Hematopoietic multipotent progenitor cell treated with erythropoietin and hydrocortisone succinate and interleukin-3 and kit ligand, for 17 days (in vitro differentiated cells): ENCODE data around the gene SLC24A3.

Experiments
- DNase-seq: peaks from one replicate; pipeline ENCODE4 v3.0.0-alpha.2; 2015; ENCODE audit warnings: low spot score

Gene SLC24A3

GRCh38 chr20:19341348-19342053 lies 129.1 kb downstream of the SLC24A3 start:
- no peak for DNase-seq

- DNase-seq: no peak
Observed at GRCh38 chr20:19344341-19344740, 131.9 kb downstream of the SLC24A3 start.

GRCh38 chr20:19347943-19348456 lies 135.6 kb downstream of the SLC24A3 start:
- no peak for DNase-seq

GRCh38 chr20:19348582-19348981 lies 136.1 kb downstream of the SLC24A3 start:
- no peak for DNase-seq

- no peak for DNase-seq
Observed at GRCh38 chr20:19349879-19350278, 137.4 kb downstream of the SLC24A3 start.

GRCh38 chr20:19351542-19351941 lies 139.1 kb downstream of the SLC24A3 start:
- no peak for DNase-seq

GRCh38 chr20:19354950-19355349 lies 142.5 kb downstream of the SLC24A3 start:
- DNase-seq: no peak

- DNase-seq: no peak
Observed at GRCh38 chr20:19361790-19362189, 149.3 kb downstream of the SLC24A3 start.

GRCh38 chr20:19363476-19363875 lies 151.0 kb downstream of the SLC24A3 start:
- no peak for DNase-seq

- DNase-seq: no peak
Observed at GRCh38 chr20:19367591-19367990, 155.1 kb downstream of the SLC24A3 start.

- DNase-seq: no peak
Observed at GRCh38 chr20:19368351-19368750, 155.9 kb downstream of the SLC24A3 start.

GRCh38 chr20:19370076-19371075 lies 157.9 kb downstream of the SLC24A3 start:
- DNase-seq: no peak

- no peak for DNase-seq
Observed at GRCh38 chr20:19371112-19371511, 158.7 kb downstream of the SLC24A3 start.

GRCh38 chr20:19374216-19374615 lies 161.8 kb downstream of the SLC24A3 start:
- DNase-seq: no peak

GRCh38 chr20:19375395-19375794 lies 163.0 kb downstream of the SLC24A3 start:
- DNase-seq: no peak

- DNase-seq: no peak
Observed at GRCh38 chr20:19375801-19376200, 163.4 kb downstream of the SLC24A3 start.

- DNase-seq: no peak
Observed at GRCh38 chr20:19376451-19377229, 164.2 kb downstream of the SLC24A3 start.

- no peak for DNase-seq
Observed at GRCh38 chr20:19378058-19378457, 165.6 kb downstream of the SLC24A3 start.

- DNase-seq: no peak
Observed at GRCh38 chr20:19380211-19380610, 167.8 kb downstream of the SLC24A3 start.

- DNase-seq: no peak
Observed at GRCh38 chr20:19381947-19382346, 169.5 kb downstream of the SLC24A3 start.

GRCh38 chr20:19382386-19383340 lies 170.2 kb downstream of the SLC24A3 start:
- DNase-seq: no peak
